ENCODE results near the gene ZNF408. TPM values are rescaled to one million over a fixed set of nuclear protein-coding genes. Genes with fewer than 3 reads are reported as not detected.

ZNF408 gene
- total and polyA plus RNA-seq, 2 of the 13 experiments (the other 11 are each of a cell fraction or from before 2014, with no cell fraction given): 11.2 to 12.5 TPM

- TF ChIP-seq ZNF639 (CRISPR knock-in tag; conservative IDR thresholded peaks at IDR 0.05): no peak; the same call in 1 of the 2 replicates
- TF ChIP-seq ELF3 (CRISPR knock-in tag; IDR thresholded peaks at IDR 0.05): peak; percentile 86
- TF ChIP-seq ZNF563 (CRISPR knock-in tag; IDR thresholded peaks at IDR 0.05): no peak
- no peak for TF ChIP-seq KLF13 (CRISPR knock-in tag; IDR thresholded peaks at IDR 0.05)
- TF ChIP-seq SALL2 (CRISPR knock-in tag; IDR thresholded peaks at IDR 0.05): peak; percentile 83; the same call in 1 of the 2 replicates
- peak; percentile 66; the same call in 1 of the 2 replicates for TF ChIP-seq TOPORS (CRISPR knock-in tag; IDR thresholded peaks at IDR 0.05)
- peak; percentile 77 for TF ChIP-seq U2AF1 (optimal IDR thresholded peaks at IDR 0.05; ENCODE audit: low read depth, low read length)
- TF ChIP-seq PLRG1 (conservative IDR thresholded peaks at IDR 0.05): no peak
- no peak for TF ChIP-seq MBD4 (IDR thresholded peaks at IDR 0.05; ENCODE audit: borderline replicate concordance, low read length)
- no peak for TF ChIP-seq GTF2F1 (IDR thresholded peaks at IDR 0.05; ENCODE audit: low read length)
- TF ChIP-seq ZNF205 (CRISPR knock-in tag; IDR thresholded peaks at IDR 0.05): peak; percentile 81; the same call in 1 of the 2 replicates
- peak; percentile 89; the same call in 1 of the 2 replicates for TF ChIP-seq ZNF232 (CRISPR knock-in tag; IDR thresholded peaks at IDR 0.05; ENCODE audit: borderline replicate concordance)
- peak; percentile 38; the same call in 1 of the 2 replicates for TF ChIP-seq KLF12 (CRISPR knock-in tag; IDR thresholded peaks at IDR 0.05; ENCODE audit: borderline replicate concordance)
- TF ChIP-seq ZNF260 (CRISPR knock-in tag; IDR thresholded peaks at IDR 0.05; ENCODE audit: borderline replicate concordance, low read depth): no peak
- no peak for TF ChIP-seq ZNF138 (CRISPR knock-in tag; IDR thresholded peaks at IDR 0.05; ENCODE audit: low read depth)
- no peak for TF ChIP-seq SMARCC2 (IDR thresholded peaks at IDR 0.05)
- peak; percentile 99 for TF ChIP-seq NR2F6 (IDR thresholded peaks at IDR 0.05)
- peak; percentile 100 for TF ChIP-seq NR2F6 (CRISPR knock-in tag; IDR thresholded peaks at IDR 0.05)
- peak; percentile 76; the same call in 1 of the 2 replicates for TF ChIP-seq BRCA1 (CRISPR knock-in tag; IDR thresholded peaks at IDR 0.05)
- no peak for TF ChIP-seq TRIM22 (IDR thresholded peaks at IDR 0.05)
- TF ChIP-seq IRF2 (CRISPR knock-in tag; IDR thresholded peaks at IDR 0.05): peak; percentile 83
- no peak; the same call in 1 of the 2 replicates for TF ChIP-seq KAT7 (CRISPR knock-in tag; IDR thresholded peaks at IDR 0.05; ENCODE audit: borderline replicate concordance)
- TF ChIP-seq FOXJ3 (CRISPR knock-in tag; IDR thresholded peaks at IDR 0.05; ENCODE audit: borderline replicate concordance): peak; percentile 29; the same call in 1 of the 2 replicates
- TF ChIP-seq ZGPAT (CRISPR knock-in tag; IDR thresholded peaks at IDR 0.05): peak; percentile 46
- TF ChIP-seq HNF1B (CRISPR knock-in tag; IDR thresholded peaks at IDR 0.05): peak; percentile 99
- peak; percentile 74; the same call in 1 of the 2 replicates for TF ChIP-seq SNAPC2 (CRISPR knock-in tag; IDR thresholded peaks at IDR 0.05)
- TF ChIP-seq ZMYM2 (CRISPR knock-in tag; IDR thresholded peaks at IDR 0.05): no peak; the same call in 1 of the 2 replicates
- TF ChIP-seq TCF7 (IDR thresholded peaks at IDR 0.05; ENCODE audit: low read depth): no peak
- peak; percentile 59; the same call in 1 of the 2 replicates for TF ChIP-seq PHF21A (CRISPR knock-in tag; IDR thresholded peaks at IDR 0.05)
- TF ChIP-seq MIXL1 (CRISPR knock-in tag; IDR thresholded peaks at IDR 0.05): peak; percentile 88
Observed at GRCh38 chr11:46719048-46719542, 18.3 kb downstream of the ZNF408 start, which contains the start of gene F2 (continued).
